Activated T-cell treated with anti-CD3 and anti-CD28 coated beads for 48 hours (primary cell): ENCODE results near the gene RCE1.

ENCODE experiments used
- DNase-seq: peaks from one replicate; pipeline ENCODE4 v3.0.0-alpha.2; 2020; ENCODE audit warnings: low read depth

Gene RCE1

GRCh38 chr11:66856496-66857233, 13.4 kb downstream of the RCE1 start, which contains the start of gene LRFN4:
Gene LRFN4 (plus strand): TSS chr11:66857064. CDS start chr11:66857745, 681 bp downstream.
- DNase-seq = peak; percentile 47

- DNase-seq = no peak
Observed at GRCh38 chr11:66857234-66857926, 14.1 kb downstream of the RCE1 start.

- DNase-seq = no peak
Observed at GRCh38 chr11:66857927-66858185, 14.6 kb downstream of the RCE1 start.

- no peak for DNase-seq
Observed at GRCh38 chr11:66858186-66858938, 15.1 kb downstream of the RCE1 start.

GRCh38 chr11:66858939-66859685, 15.9 kb downstream of the RCE1 start:
- no peak for DNase-seq

GRCh38 chr11:66859686-66860448, 16.6 kb downstream of the RCE1 start:
- no peak for DNase-seq

- DNase-seq = no peak
Observed at GRCh38 chr11:66860449-66860831, 17.2 kb downstream of the RCE1 start.

GRCh38 chr11:66861038-66861773, 18.0 kb downstream of the RCE1 start:
- no peak for DNase-seq

- no peak for DNase-seq
Observed at GRCh38 chr11:66861774-66862558, 18.7 kb downstream of the RCE1 start.

GRCh38 chr11:66862559-66863037, 19.4 kb downstream of the RCE1 start:
- DNase-seq = no peak

GRCh38 chr11:66863428-66864125, 20.3 kb downstream of the RCE1 start:
- no peak for DNase-seq

- DNase-seq = no peak
Observed at GRCh38 chr11:66864172-66864901, 21.1 kb downstream of the RCE1 start.

GRCh38 chr11:66864924-66865697, 21.9 kb downstream of the RCE1 start:
- no peak for DNase-seq

- no peak for DNase-seq
Observed at GRCh38 chr11:66866007-66866406, 22.8 kb downstream of the RCE1 start.

- DNase-seq = no peak
Observed at GRCh38 chr11:66866511-66866986, 23.3 kb downstream of the RCE1 start.

- no peak for DNase-seq
Observed at GRCh38 chr11:66867425-66868040, 24.3 kb downstream of the RCE1 start.

GRCh38 chr11:66868082-66868725, 25.0 kb downstream of the RCE1 start:
- DNase-seq = no peak
